Activated B cell treated with CpG ODN at 0.5 μM for 24 hours (primary cell): ENCODE results near the gene ZNF563. TPM values are rescaled to one million over a fixed set of nuclear protein-coding genes. Genes with fewer than 3 reads are reported as not detected.

ENCODE experiments used
- ATAC-seq: fragments of 200-7000 bp; cut with Tn5 transposase; one replicate; pipeline ENCODE4 v1.10.0; 2021; ENCODE audit warnings: low read depth, mild to moderate bottlenecking, moderate library complexity
- CTCF ChIA-PET: fragments of 350-600 bp; sonication (Branson Sonifier 250); formaldehyde crosslinking; loops from one replicate; lab custom pipeline; 2021; ENCODE audit warnings: antibody characterized with exemption; lab: Charles Lee
- POLR2A ChIA-PET: fragments of 350-600 bp; sonication (Branson Sonifier 250); formaldehyde crosslinking; loops from one replicate; lab custom pipeline; 2021; ENCODE audit warnings: antibody characterized with exemption; lab: Charles Lee
- DNase-seq: peaks from one replicate; pipeline ENCODE4 v3.0.0; 2022
- H3K27ac Mint-ChIP-seq: one replicate; pipeline ENCODE4 v1.8.0; 2020; ENCODE audit warnings: mixed read lengths
- H3K27me3 Mint-ChIP-seq: one replicate; pipeline ENCODE4 v1.8.0; 2021; ENCODE audit warnings: mixed read lengths
- H3K36me3 Mint-ChIP-seq: one replicate; pipeline ENCODE4 v1.8.0; 2021; ENCODE audit warnings: low read depth, mixed read lengths
- H3K4me1 Mint-ChIP-seq: one replicate; pipeline ENCODE4 v1.8.0; 2021; ENCODE audit warnings: mixed read lengths
- H3K4me3 Mint-ChIP-seq: one replicate; pipeline ENCODE4 v1.8.0; 2020; ENCODE audit warnings: mild to moderate bottlenecking, mixed read lengths
- H3K9me3 Mint-ChIP-seq: one replicate; pipeline ENCODE4 v1.8.0; 2020; ENCODE audit warnings: mixed read lengths
- CTCF ChIP-seq: fragments of 200-600 bp; IDR thresholded peaks from one replicate; pipeline ENCODE4 v1.8.0; 2022; ENCODE audit warnings: antibody characterized with exemption, mild to moderate bottlenecking
- intact Hi-C: fragments of 100-400 bp; cut with micrococcal nuclease; formaldehyde crosslinking; loops from one replicate; pipeline ENCODE4 v1.15.1; 2024
- total RNA-seq: library from RNA; stranded (reverse); gene quantifications from 2 replicates; pipeline ENCODE4 v1.2.3, GENCODE V29; 2022

Gene ZNF563
- total RNA-seq, 1 donor from 2014 or later: 3.7 TPM

- no peak for TF ChIP-seq CTCF
- Mint-ChIP-seq H3K36me3 (peaks cover 72% of the 10 kb centered on the region), H3K9me3 (peaks cover 52% of the 10 kb centered on the region), H3K4me1 (peaks cover 3% of the 10 kb centered on the region), H3K27ac (no peak overlapping the region), H3K27me3 (no peaks in the 10 kb centered on the region), H3K4me3 (no peak overlapping the region)
- POLR2A ChIA-PET: no interaction called here
- DNase-seq (no peak), ATAC-seq (no peak)
- intact Hi-C loops: no loop called here
- CTCF ChIA-PET: no interaction called here
Measured at GRCh38 chr19:12272386-12272785, 61.0 kb downstream of the ZNF563 start.

- H3K4me1 Mint-ChIP-seq: no peaks in the 10 kb centered on the region
- no peak overlapping the region for H3K27ac Mint-ChIP-seq
- H3K27me3 Mint-ChIP-seq: no peaks in the 10 kb centered on the region
- H3K9me3 Mint-ChIP-seq: peaks cover 39% of the 10 kb centered on the region
- ATAC-seq: no peak
- DNase-seq: no peak
- POLR2A ChIA-PET: no interaction called here
- intact Hi-C loops: no loop called here
- H3K4me3 Mint-ChIP-seq: no peak overlapping the region
- H3K36me3 Mint-ChIP-seq: peaks cover 58% of the 10 kb centered on the region
- CTCF ChIA-PET: no interaction called here
- no peak for TF ChIP-seq CTCF
Measured at GRCh38 chr19:12270854-12271253, 62.6 kb downstream of the ZNF563 start.

Other genes starting within 250 kb of the ZNF563 start
- 4.2 and 8.5 TPM in 2 replicates for gene ZNF20, start 193.3 kb downstream of the ZNF563 start, total RNA-seq
- gene ZNF625, start 176.9 kb downstream of the ZNF563 start, total RNA-seq: 6.5 and 8.1 TPM in 2 replicates
- 20.4 and 24.6 TPM in 2 replicates for gene ZNF136, start 170.5 kb downstream of the ZNF563 start, total RNA-seq
- 20.6 and 26.4 TPM in 2 replicates for gene ZNF44, start 38.8 kb downstream of the ZNF563 start, total RNA-seq
- 6.9 and 8.7 TPM in 2 replicates for gene ZNF442, start 32.0 kb upstream of the ZNF563 start, total RNA-seq
- gene ZNF799, start 67.6 kb upstream of the ZNF563 start, total RNA-seq: 6.8 and 6.9 TPM in 2 replicates
- 3.5 and 3.6 TPM in 2 replicates for gene ZNF443, start 107.4 kb upstream of the ZNF563 start, total RNA-seq
- gene ZNF709, start 151.2 kb upstream of the ZNF563 start, total RNA-seq: 4.8 and 6.4 TPM in 2 replicates
- 23.0 and 26.6 TPM in 2 replicates for gene ZNF564, start 217.8 kb upstream of the ZNF563 start, total RNA-seq